Retinal pigment epithelial cell (primary cell): ENCODE measurements around the gene SDK1.
"Not testable (repeated sequence)": the region's sequence is repeated elsewhere in the genome, so short reads cannot be mapped to it uniquely, and the experiment has no call there.

Experiments
- DNase-seq: peaks from one replicate; pipeline ENCODE4 v3.0.0-alpha.2; 2010; ENCODE audit warnings: low read depth
- H3K4me3 ChIP-seq: 2 replicates; pipeline ENCODE4 v1.5.1; 2011; ENCODE audit warnings: mild to moderate bottlenecking, low read length, control low read depth, moderate library complexity
- TF ChIP-seq, protein P1 (sequence below): conservative IDR thresholded peaks from 2 replicates; pipeline ENCODE4 v1.5.1; 2011; ENCODE audit warnings: low read depth, low read length, control low read depth, inconsistent platforms

SDK1 gene

DNA sequence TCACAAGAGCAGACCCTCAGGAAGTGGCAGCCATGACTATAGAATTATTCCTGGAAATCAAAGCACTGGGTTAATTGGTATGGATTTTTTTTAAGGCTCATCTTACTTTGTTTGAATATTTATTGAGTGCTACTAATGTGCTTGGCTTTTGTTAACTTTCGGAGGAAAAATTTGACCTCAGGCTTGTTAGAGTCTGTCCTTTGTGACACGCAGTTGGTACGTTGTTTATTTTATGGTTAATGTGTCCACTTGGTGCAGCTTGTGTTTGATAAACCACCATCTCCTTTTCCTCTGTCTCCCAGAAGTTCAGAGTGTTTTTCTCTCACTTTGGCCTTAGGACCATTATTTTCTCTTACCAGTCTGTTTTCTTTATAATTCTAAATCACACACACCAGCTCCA lies 268.6 kb downstream of the SDK1 start:
- H3K4me3 ChIP-seq: no peak overlapping the region
- DNase-seq: no peak

DNA sequence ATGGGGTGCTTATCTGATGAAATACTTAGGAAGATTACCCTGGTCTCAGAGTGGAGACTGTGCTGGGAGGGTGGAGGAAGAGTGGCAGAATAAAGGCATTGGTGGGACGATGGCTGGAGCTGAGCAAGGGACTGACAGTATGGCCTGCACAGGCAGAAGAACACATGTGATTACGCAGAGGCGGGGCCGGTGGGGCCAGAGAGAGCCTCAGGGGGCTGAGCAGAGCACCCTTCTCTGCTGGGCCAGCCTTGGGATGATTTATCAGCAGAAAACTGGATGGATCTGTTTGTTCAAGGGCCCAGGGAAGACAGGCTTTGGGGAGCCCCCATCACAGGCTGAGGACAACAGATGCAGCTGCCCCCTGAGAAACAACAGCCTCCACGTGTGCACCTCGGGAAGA lies 272.1 kb downstream of the SDK1 start:
- DNase-seq: no peak
- TF ChIP-seq, protein P1, sequence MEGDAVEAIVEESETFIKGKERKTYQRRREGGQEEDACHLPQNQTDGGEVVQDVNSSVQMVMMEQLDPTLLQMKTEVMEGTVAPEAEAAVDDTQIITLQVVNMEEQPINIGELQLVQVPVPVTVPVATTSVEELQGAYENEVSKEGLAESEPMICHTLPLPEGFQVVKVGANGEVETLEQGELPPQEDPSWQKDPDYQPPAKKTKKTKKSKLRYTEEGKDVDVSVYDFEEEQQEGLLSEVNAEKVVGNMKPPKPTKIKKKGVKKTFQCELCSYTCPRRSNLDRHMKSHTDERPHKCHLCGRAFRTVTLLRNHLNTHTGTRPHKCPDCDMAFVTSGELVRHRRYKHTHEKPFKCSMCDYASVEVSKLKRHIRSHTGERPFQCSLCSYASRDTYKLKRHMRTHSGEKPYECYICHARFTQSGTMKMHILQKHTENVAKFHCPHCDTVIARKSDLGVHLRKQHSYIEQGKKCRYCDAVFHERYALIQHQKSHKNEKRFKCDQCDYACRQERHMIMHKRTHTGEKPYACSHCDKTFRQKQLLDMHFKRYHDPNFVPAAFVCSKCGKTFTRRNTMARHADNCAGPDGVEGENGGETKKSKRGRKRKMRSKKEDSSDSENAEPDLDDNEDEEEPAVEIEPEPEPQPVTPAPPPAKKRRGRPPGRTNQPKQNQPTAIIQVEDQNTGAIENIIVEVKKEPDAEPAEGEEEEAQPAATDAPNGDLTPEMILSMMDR: no peak
- no peak overlapping the region for H3K4me3 ChIP-seq

More for the DNA sequence above, 268.6 kb downstream of the SDK1 start:
- TF ChIP-seq, protein P1: no peak

DNA sequence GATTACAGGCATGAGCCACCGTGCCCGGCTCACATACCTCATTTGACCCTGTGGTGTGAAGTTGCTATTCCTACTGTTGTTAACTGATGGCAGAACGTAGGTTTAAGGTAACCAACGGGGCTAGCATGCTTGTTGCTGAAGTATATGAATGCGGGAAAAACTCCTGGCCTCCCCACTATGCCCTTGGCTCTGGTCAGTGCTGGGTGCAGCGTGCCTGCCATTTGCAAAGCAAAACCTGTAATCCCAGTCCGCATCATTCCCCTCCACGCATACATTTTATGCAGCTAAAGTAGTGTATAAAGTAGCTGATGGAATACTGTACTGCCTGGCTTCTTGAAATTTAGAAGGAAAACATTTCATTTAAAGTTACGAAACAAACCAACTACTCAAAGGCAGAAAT lies 273.3 kb downstream of the SDK1 start:
- TF ChIP-seq, protein P1: no peak
- DNase-seq: no peak
- no peak overlapping the region for H3K4me3 ChIP-seq

DNA sequence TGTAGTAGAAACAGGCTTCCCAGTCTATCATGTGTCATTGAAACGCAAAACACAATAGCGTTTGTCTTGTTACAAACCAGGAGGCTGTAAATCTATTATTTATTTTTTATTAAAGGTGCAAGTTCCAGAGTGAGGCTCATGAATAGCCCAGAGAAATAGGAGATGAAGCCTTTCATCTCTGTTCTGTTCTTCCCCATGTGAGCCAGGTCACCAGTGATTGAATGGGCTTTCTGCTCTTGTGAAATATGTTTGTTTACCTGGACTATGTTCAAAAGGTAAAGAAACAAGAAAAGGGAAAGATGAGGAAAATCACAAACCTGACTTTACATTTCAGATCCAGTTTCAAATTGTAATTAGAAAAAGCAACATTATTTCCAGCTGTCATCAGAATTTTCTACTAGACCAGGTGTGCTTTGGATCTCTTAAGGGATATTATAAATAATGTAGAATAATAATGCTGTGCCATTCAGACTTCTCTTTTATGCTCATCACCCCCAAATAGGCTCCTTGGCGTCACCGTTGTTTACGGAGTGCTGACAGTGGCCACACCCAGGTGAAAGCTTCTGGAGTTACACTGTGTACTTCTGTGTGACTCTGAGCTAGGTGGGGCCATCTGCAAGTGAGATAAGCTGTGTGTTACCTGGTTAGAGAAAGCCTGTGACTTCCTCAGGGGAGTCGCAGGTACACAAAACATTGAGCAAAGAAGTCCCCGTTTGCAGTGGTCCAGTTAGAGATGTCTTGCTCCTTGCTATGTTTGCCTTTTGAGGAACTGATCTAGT lies 274.9 kb downstream of the SDK1 start:
- no peak for DNase-seq
- no peak overlapping the region for H3K4me3 ChIP-seq
- TF ChIP-seq, protein P1: no peak

DNA sequence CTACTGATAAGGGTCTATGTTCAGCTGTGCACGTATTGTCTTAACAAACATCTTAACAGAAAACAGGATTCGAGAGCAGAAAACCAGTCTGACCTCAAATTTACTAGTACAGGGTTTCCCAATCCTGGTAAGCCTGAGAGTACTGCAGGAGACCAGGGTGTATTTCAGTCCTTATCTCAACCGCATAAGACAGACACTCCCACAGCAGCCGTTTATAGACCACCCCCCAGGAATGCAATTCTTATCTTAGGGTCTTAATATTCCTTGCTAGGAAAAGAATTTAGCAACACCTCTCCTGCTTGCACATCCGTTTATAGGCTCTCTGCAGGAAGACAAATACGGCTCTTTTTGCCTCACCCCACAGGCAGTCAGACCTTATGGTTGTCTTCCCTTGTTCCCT lies 277.3 kb downstream of the SDK1 start:
- TF ChIP-seq, protein P1: no peak
- no peak for DNase-seq
- H3K4me3 ChIP-seq: no peak overlapping the region

DNA sequence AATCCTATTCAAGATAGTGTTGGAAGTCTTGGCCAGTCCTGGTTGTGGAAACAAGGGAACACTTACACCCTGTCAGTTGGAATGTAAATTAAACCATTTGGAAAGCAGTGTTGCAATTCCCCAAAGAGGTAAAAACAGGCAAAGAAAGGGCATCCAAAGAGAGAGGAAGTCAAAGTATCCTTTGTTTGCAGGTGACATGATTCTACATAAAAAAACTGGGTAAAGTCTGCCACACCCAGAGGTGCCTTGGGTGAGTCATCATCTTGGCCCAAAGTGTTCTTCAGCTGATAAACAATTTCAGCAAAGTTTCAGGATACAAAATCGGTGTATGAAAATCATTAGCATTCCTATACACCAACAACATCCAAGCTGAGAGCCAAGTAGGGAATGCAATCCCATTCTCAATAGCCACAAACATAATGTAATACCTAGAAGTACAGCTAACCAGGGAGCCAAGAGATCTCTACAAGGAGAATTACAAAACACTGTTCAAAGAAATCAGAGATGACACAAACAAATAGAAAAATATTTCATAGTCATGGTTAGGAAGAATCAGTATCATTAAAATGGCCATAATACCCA lies 278.7 kb downstream of the SDK1 start:
- no peak for DNase-seq
- TF ChIP-seq, protein P1: no peak
- H3K4me3 ChIP-seq: no peak overlapping the region

DNA sequence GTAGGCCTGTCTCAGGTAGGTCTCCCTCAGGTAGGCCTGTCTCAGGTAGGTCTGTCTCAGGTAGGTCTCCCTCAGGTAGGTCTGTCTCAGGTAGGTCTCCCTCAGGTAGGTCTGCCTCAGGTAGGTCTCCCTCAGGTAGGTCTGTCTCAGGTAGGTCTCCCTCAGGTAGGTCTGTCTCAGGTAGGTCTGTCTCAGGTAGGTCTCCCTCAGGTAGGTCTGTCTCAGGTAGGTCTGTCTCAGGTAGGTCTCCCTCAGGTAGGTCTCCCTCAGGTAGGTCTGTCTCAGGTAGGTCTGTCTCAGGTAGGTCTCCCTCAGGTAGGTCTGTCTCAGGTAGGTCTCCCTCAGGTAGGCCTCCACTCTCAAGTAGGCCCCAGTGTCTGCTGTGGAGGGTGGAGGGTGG lies 281.1 kb downstream of the SDK1 start:
- H3K4me3 ChIP-seq, DNase-seq: not testable (repeated sequence)
